ENCODE data around the gene ATOSA.

Gene ATOSA, protein sequence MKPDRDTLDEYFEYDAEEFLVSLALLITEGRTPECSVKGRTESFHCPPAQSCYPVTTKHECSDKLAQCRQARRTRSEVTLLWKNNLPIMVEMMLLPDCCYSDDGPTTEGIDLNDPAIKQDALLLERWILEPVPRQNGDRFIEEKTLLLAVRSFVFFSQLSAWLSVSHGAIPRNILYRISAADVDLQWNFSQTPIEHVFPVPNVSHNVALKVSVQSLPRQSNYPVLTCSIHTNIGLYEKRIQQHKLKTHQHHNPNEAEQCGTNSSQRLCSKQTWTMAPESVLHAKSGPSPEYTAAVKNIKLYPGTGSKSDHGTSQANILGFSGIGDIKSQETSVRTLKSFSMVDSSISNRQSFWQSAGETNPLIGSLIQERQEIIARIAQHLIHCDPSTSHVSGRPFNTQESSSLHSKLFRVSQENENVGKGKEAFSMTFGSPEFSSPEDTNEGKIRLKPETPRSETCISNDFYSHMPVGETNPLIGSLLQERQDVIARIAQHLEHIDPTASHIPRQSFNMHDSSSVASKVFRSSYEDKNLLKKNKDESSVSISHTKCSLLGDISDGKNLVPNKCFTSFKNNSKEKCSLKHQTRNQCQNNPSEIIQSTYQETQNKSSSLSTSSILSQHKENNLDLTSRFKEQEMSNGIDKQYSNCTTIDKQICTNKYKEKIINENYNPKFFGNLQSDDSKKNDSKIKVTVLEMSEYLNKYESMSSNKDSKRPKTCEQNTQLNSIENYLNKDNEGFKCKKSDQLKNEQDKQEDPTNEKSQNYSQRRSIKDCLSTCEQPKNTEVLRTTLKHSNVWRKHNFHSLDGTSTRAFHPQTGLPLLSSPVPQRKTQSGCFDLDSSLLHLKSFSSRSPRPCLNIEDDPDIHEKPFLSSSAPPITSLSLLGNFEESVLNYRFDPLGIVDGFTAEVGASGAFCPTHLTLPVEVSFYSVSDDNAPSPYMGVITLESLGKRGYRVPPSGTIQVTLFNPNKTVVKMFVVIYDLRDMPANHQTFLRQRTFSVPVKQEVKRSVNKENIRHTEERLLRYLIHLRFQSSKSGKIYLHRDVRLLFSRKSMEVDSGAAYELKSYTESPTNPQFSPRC

DNA sequence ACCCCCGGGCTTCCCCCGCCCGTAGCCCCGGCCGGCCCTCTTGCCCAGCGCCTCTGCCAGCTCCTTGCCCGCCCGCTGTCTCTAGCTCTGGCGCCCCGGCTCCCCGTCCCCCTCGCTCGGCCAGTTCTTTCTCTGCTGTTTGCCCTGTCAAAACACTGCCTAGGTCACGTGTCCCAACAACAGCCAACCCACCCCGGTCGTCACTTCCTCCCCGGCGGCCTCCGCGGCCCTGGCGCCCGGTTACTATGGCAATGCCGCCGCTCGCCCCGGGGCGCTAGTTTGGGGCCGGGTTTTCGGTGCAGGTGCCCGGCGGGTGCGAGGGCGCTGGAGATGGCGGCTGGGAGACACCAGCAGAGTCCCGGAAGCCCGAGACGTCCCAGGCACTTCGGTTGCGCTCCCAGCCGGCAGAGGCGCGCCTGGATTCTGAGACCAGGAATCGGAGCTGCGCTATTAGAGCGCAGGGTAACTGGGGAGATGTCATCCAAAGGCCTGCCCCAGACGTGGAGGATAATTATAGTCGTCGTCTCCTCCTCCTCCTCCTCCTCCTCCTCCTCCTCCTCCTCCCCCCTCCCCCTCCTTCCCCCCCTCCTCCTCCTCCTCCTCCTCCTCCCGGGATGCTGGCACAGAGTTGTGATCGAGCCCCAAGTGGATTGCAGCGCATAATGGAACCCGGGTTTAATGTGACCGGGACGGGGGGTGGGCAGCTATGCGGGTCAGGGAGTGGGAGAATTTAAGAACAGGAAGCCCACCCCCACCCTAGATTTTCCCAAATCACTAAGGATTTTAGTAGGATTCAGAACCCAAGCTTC lies at the start of gene ATOSA:
Gene ATOSA, minus strand, starts transcription at position 157 of the 809 bp plus-strand sequence. CDS start 1,367 bp downstream, outside the sequence.
- no peaks in the 10 kb centered on the region for H3K9me3 Mint-ChIP-seq
- peaks cover 5% of the 10 kb centered on the region for H3K27me3 Mint-ChIP-seq (ENCODE audit: low read depth)
- peak within 1 kb of the TSS; percentile 90 to 99 (median 96) for H3K27ac Mint-ChIP-seq
- peaks cover 12% of the 10 kb centered on the region for H3K36me3 Mint-ChIP-seq (ENCODE audit: low read depth)
- TF ChIP-seq, protein P1, sequence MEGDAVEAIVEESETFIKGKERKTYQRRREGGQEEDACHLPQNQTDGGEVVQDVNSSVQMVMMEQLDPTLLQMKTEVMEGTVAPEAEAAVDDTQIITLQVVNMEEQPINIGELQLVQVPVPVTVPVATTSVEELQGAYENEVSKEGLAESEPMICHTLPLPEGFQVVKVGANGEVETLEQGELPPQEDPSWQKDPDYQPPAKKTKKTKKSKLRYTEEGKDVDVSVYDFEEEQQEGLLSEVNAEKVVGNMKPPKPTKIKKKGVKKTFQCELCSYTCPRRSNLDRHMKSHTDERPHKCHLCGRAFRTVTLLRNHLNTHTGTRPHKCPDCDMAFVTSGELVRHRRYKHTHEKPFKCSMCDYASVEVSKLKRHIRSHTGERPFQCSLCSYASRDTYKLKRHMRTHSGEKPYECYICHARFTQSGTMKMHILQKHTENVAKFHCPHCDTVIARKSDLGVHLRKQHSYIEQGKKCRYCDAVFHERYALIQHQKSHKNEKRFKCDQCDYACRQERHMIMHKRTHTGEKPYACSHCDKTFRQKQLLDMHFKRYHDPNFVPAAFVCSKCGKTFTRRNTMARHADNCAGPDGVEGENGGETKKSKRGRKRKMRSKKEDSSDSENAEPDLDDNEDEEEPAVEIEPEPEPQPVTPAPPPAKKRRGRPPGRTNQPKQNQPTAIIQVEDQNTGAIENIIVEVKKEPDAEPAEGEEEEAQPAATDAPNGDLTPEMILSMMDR (IDR thresholded peaks at IDR 0.05; ENCODE audit: unreplicated experiment in 3 of 3): no peak
- H3K4me3 Mint-ChIP-seq: peak within 1 kb of the TSS; percentile 90 to 99 (median 93)
- H3K4me1 Mint-ChIP-seq: peaks cover 36% of the 10 kb centered on the region

DNA sequence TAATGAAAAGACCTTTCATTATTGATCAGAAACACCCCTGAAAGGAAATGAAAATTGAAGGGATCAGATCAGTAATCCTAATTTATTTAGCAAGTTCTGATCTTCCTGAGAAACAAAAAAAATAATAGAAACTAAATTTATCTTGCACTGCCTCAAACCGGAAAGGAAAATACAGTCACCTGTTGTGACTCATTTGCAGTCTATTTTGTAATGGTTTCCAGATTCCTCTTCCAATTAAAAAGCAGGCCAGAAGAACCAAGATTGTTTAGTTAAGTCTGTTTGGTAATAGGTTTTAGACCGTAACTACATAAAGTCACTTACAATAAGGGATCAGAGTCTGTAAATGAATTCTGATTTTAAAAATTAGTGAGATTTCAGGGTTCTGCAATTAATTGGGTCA lies 49.7 kb upstream of the ATOSA start:
- Mint-ChIP-seq H3K9me3 (no peaks in the 10 kb centered on the region), H3K36me3 (ENCODE audit: low read depth) (no peaks in the 10 kb centered on the region), H3K27ac (no peak overlapping the region), H3K27me3 (ENCODE audit: low read depth) (peaks cover 4% of the 10 kb centered on the region), H3K4me3 (no peak overlapping the region), H3K4me1 (no peaks in the 10 kb centered on the region)
- TF ChIP-seq, protein P1 (IDR thresholded peaks at IDR 0.05; ENCODE audit: unreplicated experiment in 3 of 3): no peak

DNA sequence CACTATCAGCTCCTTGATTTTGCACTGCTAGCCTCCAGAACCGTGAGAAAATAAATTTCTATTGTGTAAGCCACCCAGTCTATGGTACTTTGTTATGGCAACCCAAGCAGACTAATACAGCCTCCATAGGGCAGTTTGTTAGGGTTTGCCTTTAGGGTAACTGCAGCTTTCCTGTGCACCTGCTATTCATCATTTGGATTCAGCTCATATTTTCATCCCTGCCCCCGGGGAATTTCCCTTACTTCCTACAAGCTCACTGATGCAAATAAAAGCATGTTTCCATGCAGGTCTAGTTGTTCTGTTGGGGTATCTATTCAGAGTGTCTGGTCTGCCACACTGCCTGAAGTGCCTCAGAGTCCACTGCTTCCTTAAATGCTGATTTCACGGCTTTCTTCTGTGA lies 48.6 kb upstream of the ATOSA start:
- TF ChIP-seq, protein P1 (IDR thresholded peaks at IDR 0.05; ENCODE audit: unreplicated experiment in 3 of 3): no peak
- Mint-ChIP-seq H3K27me3 (ENCODE audit: low read depth) (peaks cover 4% of the 10 kb centered on the region), H3K36me3 (ENCODE audit: low read depth) (no peaks in the 10 kb centered on the region), H3K27ac (no peak overlapping the region), H3K4me3 (no peak overlapping the region), H3K9me3 (no peaks in the 10 kb centered on the region), H3K4me1 (no peaks in the 10 kb centered on the region)

DNA sequence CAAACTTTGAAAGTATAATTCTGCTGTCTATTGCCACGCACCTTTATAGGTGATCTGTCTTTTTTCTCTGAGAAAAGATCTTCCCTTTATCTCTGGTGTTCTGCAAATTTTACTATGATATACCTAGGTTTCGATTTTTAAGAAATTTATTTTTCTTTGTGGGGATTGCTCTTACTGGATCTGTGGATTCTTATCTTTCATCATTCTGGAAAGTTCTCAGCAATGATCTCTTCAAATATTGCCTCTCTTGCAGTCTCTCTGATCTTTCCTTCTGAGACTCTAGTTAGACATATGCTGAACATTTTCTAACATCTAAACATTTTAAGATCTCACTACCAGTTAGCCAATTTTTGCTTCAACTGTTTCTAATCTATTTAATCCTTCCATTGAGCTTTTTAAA lies 47.0 kb upstream of the ATOSA start:
- Mint-ChIP-seq H3K9me3 (no peaks in the 10 kb centered on the region), H3K4me1 (no peaks in the 10 kb centered on the region), H3K27ac (no peak overlapping the region), H3K27me3 (ENCODE audit: low read depth) (peaks cover 4% of the 10 kb centered on the region), H3K36me3 (ENCODE audit: low read depth) (no peaks in the 10 kb centered on the region), H3K4me3 (no peak overlapping the region)
- TF ChIP-seq, protein P1 (IDR thresholded peaks at IDR 0.05; ENCODE audit: unreplicated experiment in 3 of 3): no peak

DNA sequence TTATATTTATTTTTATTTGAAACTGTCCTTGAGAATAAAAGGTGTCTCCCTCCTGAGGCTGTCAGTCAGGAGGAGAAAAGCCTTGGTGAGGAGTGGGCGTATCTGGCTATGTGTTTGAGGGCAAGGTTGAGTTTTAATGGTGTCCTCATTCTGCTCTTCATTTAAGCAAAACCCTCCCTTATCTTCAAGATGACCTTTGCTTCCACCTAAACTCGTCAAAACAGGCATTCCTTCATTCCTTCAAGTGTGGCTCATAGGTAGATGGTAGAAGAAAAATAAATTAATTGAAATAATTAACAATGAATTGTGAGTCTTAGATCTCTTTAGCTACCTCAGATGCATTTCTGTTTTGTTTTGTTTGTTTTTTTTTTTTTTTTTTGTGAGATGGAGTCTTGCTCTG lies 39.4 kb upstream of the ATOSA start:
- no peak overlapping the region for H3K4me3 Mint-ChIP-seq
- H3K4me1 Mint-ChIP-seq: no peaks in the 10 kb centered on the region
- no peaks in the 10 kb centered on the region for H3K36me3 Mint-ChIP-seq (ENCODE audit: low read depth)
- no peaks in the 10 kb centered on the region for H3K9me3 Mint-ChIP-seq
- no peak overlapping the region for H3K27ac Mint-ChIP-seq
- TF ChIP-seq, protein P1 (IDR thresholded peaks at IDR 0.05; ENCODE audit: unreplicated experiment in 3 of 3): no peak
- no peaks in the 10 kb centered on the region for H3K27me3 Mint-ChIP-seq (ENCODE audit: low read depth)

Data from nephron (organoid).